Measurements from ENCODE around the gene GARIN5B.

The GARIN5B gene

DNA sequence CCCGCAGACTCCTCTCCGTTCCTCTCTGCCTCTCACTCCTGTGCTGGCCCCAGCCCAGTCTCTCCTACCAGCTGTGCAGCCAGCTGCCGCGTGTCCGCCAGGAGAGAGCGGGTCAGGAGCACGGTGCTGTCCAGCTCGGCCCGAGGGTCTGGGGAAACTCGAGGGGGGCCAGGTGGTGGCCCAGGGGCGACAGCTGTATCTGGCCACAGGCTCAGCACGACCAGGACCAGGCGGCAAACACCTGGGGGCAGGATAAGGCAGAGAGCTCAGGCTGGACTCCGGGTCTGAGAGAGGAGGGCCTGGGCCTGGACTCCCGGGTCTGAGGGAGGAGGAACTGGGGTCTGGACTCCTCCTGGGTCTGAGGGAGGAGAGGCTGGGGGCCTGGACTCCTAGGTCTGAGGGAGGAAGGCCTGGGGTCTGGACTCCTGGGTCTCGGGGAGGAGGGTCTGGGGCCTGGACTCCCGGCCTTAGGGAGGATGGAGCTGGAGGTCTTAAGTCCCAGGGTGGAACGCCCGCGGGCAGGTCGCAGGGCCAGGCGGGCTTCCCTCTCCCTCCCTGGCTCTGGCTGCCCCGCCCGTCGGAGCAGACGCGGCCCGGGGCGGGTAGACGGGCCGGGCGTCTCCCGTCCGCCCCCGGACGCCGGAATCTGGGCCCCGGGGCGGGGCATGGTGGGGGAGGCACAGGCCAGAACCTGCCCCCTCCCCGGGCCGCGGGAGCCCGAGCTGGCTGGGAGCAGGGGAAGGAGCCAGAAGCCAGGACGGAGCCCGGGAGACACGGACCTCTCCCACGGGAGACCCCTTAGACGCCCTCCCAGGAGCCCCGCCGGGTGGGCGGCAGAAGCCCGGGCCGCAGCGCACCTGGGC, 5.9 kb upstream of the GARIN5B start:
- no peak for DNase-seq

DNA sequence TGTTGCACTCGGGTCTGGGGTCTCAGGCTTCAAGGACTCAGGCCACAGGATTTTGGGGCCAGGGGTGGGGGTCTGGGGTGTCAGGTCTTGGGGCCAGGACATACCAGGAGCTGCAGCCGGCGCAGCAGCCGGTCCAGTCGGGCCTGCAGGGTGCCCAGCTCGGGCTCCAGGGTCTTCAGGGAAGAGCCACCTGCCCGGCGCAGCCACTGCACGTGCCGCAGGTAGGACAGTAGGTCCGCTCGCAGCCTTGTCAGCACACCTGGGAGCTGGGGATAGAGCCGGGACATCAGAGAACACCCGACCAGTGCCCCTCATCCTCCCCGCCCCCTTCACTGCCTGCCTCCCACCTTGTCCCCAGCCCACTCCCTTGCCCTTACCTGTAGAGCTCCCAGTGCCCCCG, 5.0 kb upstream of the GARIN5B start:
- DNase-seq = no peak

DNA sequence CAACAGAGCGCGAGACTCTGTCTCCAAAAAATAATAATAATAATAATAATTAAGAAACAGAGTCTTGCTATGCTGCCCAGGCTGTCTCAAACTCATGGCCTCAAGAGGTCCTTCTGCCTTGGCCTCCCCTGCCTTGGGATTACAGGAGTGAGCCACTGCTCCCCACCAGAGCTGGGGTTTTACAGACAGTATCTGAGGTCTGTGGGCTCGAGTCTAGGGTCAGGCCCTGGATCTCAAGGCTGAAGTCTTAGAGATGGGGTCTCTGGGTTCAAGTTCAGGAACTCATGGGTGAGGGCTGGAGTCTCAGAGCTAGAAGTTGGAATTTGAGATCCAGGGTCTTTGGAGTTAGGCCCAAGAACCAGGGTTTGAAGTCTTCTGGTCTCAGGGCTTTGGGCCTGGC, 3.7 kb upstream of the GARIN5B start:
- DNase-seq = no peak

DNA sequence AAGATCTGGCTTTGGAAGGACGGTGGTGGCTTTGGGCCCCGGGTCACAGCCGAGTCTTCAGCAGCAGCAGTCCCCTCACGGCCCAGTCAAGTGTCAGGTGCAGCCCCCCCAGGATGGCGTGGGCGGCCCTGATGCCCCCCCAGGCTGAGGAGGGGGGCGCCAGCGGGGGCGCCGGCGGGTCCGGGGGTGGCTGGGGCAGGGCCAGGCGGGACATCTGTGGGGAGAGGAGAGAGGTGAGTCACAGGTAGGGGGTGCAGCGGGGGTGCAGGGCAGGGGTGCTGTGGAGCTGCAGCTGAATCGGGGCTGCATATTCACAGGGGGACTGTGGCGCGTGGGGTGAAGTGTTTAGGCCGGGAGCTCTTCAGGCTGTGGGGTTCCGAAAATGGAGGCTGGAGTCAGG, 2.9 kb upstream of the GARIN5B start:
- DNase-seq = no peak

DNA sequence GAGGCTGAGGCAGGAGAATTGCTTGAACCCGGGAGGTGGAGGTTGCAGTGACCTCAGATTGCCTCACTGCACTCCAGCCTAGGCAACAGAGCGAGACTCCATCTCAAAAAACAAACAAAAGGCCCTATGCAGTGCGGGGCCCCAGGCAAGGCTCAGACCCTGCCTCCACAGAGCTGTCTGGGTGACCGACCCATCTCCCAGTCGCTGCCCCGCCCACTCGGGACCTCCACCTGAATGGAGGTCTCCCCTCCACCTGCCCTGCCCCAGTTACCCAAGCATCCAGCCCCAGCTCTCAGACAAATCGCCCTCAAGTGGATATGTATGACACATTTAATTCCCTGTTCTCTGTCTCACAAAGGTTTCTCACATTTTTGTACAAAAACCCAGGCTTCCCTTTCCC, 2.2 kb upstream of the GARIN5B start:
- DNase-seq = no peak

DNA sequence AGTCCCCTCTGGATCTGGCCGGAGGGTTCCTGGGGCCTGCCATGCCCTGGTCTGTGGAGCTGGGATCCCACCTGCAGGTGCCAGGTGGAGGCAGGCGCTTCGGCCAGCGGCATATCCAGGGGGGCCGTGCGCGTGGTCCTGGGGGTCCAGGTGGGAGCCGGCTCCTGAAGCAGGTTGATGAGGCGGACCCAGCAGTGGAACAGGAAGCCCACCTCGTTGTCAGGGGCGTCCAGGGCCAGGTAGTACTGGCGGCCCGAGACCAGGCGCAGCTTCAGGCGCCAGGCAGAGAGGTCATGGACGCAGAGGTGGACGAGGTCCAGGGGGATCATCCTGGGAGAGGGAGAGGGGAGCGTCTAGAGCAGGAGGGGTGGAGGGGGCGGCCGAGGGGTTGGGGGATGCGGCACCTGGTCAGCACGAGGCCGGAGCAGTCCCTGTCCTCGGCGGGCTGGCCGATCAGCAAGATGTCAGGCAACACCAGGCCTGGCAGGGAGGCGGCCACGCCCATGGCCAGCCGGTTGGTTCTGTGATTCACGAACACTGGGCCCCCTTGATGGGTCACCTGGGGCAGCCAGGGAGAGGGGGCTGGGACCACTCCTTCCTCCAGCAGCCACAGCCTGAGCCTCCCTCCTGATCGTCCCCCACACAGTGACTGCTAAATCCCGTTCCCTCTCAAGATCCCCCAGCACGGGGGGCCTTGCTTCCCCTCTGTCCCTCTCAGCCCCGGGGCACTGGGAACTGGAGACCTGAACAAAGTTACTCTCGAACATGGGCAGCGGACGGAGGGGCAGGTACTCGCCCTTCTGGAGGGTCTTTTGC, 678 bp downstream of the GARIN5B start:
- no peak for DNase-seq

DNA sequence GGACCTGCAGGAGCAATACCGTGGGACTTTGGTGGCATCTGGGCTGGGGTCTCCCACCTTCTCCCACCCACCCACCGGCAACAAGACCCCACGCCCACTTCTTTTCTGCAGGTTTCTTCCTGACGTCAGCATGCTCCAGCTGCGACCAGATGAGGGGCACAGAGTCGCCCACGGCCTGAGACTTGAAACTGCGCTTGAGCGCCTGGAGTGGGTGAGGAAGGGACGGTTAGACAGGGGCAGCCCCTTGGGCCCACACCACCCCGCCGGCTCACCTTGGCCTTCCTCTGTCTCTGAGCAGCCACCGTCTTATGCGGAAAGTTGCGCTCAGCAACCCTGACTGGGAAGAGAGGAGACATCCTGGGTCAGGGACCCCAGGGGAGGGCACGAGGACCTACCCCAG, 2.2 kb downstream of the GARIN5B start:
- no peak for DNase-seq

DNA sequence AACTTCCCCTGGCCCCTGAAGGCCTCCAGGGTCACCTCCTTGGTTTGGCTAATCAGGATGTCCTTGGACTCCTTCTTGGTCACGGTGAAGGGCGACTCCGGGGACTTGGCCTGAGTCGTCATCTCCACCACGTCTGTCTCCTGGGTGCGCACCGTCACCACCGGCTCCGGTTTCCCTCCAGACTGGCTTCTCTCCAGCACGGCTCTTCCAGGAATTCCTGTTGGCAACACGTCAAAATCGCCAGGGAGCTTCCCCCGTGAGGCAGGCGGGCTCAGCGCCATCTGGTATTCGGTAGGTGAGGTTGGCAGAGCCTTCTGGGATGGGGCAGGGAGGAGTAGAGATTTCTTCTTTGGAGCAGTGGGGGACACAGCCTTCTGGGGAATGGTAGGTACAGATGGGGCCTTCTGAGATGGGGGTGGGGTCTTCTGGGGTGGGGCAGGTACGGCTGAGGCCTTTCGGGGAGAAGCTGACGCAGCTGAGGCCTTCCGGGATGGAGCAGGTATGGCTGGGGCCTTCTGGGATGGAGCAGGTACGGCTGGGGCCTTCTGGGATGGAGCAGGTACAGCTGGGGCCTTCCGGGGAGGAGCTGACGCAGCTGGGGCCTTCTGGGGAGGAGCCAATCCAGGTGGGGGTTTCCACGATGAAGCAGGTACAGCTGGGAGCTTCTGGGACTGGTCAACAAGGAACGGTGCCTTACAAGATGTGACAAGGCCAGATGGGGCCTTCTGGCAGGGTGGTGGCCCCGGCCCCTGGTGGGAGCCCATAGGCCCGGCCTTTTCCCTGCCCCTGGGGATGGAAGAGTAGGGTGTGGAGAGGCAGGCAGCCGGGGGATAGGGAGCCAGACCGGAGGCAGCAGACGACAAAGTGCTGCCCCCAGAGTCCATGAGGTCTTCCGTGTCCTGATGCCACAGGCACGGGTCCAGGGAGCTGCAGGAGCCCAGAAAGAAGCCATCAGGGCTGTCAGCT, 3.8 kb downstream of the GARIN5B start:
- DNase-seq = peak; percentile 32

DNA sequence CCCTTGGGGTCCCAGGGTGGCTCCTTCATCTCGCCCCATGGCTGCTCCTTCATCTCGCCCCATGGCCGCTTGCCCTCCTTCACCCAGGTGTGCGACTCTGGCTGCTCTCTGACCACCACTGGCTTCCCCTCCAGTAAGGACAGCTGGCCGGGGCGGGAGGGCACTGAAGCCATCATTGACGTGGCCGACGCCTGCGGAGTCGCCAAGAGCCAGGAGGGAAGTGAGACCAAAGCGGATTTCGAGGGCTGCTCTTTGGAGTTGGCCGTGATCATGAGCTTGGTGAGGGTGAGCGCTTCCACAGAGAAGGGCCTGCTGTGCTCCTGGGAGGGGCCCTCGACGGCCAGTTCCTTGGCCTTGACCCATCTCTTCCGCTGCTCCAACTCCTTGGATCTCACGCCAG, 4.6 kb downstream of the GARIN5B start:
- DNase-seq = no peak

DNA sequence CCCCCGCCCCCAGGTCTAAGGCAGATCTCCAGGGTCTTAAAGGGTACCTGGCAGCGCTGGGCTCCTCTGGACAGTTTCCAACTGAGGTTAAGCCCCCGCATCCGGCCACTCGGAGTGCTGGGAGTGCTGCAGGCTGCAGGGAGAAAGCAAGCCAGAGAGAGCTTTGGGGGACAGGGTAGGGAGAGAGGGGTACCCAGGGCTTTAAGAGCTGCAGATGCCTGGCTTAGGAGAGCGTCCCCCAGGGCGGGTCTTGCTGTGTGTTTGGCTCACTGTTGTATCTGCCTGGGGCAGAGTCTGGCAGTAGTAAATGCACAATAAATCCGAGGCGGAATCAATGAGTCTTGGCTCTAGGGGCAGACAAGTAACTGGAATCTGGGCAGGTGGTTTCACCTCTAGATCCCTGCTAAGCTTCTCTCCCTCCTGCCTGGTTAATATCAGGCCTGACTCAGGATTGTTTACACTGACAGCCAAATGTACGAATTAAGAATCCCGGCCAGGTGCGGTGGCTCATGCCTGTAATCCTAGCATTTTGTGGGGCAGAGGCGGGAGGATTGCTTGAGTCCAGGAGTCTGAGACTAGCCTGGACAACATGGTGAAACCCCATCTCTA, 7.7 kb downstream of the GARIN5B start:
- DNase-seq = no peak

DNA sequence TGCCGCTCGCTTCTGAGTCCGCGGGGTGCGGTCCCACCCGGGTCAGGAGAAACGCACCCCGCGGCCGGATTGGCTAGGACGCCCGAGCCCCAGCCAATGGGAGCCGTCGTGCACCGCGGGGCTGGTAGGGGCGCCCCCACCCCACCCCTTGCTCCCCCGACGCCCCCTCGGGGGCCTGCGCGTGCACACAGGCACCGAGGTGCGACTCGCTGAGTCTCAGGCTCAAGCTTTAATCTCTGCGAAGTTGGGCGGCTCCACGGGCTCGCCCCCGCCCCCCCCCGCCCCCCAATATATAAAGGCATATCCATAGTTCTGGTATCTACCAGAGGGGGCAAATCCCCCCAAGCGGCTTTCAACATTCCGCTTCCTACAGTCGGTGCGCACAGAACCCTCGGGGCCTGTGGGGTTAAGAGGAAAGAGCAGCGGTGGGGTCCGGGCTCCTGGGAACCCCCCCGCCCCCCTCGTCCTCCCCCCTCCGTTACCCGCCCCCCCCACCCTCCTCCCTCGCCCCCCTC, 8.3 kb downstream of the GARIN5B start, which contains the start of gene COX6B2:
Gene COX6B2 (minus strand): TSS at position 22 of the 515 bp plus-strand sequence. CDS start 198 bp downstream, outside the sequence.
- DNase-seq = no peak

DNA sequence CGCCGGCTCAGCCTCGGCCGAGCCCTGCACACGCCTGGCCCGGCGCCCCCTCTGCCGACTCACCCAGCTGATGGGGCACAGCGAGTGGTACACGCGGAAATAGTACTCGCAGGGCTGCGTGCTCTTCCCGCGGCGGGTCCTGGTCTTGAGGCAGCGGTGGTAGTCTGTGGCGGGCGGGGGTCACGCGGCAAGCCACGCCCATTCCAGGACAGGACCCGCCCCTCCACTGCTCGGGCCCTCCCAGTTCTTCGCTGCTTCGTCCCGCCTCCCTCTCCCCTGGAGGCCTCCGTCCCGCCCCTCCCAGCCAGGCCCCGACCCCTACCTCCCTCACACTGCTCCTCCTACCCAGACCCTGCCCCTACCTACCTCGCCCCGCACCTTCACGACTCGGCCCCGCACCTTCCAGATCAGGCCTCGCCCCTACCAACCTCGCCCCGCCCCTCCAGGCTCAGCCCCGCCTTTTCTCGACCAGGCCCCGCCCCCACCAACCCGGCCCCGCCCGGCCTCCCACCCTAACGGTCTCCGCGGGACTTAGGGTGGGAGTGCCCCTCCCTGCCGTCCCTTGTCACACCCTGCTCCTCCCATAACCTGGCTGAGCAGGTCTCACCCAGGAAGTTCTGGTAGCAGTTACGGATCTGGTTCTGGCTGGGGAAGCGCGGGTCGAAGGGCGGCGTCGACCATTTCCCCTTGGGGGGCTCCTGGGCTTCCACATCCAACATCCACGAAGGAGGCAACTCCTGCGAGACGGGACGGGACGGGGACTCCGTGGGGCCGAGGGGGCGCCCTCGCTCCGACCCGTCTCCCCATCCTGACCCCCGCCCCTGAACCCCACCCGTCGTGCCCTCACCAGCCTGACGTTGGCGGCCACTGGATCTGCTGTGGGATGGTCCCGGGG, 9.0 kb downstream of the GARIN5B start:
- DNase-seq = peak; percentile 2

DNA sequence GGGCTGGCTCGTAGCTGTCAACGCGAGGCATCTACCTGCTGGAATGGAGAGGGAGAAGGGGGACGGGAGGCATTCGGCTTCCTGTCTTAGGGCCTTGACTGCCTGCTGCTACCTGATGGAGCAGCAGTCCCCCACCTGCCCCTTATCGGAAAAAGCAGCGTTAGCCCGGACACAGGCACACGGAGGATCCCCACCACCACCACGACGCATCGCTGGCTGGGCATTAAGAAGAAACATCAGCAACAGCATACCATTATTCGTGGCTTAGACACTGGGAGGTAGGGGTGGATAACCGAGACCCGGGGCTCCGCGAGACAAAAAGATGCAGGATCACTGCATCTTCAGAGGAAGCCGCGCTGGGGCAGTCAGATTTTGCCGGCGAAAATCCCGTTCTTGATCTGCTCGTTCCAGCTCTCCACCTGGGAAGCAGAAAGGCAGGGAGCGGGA, 9.7 kb downstream of the GARIN5B start:
- DNase-seq = no peak

DNA sequence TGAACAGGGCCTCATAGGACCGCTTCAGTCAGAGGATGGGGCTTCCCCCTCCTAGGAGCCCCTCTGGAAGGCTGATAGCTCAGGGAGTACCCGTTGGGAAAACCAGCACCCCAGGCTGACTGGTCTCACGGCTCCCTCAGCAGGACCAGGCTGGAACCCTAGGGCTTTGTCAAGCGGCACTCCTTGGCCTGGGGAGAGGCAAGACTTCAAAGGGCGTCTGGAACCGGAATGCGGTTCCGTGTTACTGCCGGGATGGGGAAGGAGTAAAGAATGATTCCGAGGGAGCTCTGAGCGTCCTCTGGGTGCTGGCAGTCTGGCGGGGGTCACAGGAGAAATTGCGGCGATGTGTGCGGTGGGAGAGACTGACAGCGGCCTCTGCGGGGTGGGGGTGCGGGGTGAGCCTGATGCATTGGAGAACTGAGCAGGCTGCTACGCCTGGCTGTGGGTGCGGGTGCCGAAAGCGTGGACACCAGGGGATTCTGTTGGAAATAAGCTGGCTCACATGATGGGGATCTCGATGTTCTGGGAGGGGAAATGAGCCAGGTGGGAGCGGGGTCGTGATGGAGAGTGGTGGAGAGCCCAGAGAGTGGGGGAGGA, 10.4 kb downstream of the GARIN5B start:
- no peak for DNase-seq

DNA sequence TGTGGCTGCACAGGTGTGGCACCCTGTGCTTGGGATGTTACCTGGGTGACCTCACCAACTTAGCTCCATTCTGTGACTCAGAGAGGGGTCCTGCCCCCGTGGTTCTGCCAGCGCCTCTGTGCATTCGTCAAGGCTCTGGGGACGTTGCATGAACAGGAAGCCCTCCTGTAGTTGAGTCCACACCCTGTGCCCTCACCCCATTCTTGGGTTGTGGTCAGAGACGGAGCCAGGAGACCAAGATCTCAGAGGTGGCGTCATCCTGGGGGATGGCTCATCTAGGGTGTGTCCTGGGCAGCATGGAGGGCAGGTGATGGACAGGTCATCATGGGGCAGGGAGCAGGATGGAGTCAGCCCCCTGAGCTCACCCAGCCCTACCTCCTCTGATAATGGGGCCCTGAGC, 11.0 kb downstream of the GARIN5B start:
- DNase-seq = no peak

DNA sequence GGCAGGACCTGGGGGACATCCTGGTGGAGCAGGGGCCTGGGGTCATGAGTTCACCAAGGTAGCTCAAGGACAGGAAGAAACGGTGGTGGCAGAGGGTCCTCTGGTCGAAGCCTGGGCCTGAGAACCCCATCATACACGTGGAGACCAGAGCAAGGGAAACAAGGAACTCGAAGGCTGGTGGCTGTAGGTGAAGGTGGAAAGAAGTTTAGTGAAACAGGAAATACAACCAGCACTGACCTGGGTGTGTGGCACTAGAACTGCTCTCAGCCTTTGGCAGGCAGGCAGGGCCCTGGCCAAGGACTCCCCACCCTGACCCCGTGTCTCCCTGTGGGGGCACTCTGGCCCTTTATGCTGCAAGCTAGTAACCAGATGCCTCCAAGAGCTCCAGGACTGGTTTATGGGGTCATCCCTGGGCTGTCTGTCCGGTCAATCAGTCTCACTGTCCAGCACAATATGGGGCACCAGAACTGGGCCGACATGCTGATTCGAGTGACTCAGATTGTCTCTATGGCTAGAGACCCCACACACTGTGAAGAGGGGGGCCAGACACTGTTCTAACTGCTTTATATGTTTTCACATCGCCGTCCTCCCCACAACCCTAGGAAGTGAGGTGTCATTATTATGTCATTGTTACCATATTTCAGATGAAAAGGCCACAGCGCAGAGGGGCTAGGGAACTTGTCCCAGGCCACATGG, 12.3 kb downstream of the GARIN5B start:
- no peak for DNase-seq

DNA sequence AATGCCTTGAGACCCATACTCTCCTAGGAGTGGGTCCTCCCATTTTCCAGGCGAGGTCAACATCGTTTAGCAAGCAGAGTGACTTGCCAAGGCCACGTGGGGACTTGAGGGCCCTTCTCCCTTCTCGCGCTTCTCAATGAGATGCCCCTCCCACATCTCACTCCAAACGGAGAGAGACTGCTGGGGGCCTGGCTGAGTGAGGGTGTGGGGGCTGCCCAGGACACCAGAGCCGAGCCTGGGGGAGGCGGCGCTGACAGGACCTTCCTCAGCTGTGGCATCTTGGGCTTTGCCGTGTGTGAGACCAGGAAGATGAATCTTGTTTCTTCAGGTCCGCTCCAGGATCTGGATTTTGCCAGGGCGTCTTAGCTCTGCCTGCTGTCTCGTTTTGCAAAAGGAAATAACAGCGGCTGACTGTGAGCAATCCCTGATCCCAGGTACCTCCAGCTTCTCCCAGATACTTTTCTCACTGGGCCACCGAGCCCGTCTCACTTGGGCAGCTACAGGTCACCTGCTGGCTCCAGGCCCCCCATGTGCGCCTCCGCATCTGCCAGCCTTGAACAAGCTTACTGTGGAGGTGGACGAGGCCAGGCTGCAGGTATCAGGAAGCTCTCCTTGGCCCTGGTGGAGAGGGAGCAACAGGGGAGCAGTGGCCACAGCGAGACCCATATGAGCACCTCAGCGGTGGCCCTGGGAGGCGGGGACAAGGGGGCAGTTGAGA, 14.6 kb downstream of the GARIN5B start:
- DNase-seq = no peak

DNA sequence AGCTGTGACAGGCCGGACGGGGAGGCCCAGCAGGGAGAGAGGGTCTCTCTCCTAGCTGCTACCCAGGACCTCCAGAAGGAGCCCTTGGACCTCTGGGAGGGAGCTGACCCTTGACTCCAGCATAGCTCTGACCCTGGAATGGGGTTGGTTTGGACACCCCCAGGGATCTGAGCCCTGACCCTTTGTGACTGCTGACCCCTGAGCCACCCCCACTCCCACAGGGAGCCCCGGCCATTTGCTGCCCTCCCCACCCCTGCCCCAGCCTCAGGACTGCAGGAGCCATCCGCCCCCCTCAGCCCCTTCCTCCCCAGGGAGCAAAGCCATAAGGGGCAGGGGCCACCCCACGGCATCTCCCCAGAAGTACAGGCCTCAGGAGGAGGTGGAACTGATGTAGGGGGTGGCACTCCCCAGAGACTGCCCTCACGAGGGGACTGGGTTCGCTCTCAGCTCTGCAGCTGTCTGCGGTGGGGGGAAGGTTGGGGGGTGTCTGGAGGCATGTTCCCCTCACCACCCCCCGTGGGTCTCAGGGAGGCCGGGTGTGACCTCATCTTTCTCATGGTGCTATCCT, 15.5 kb downstream of the GARIN5B start:
- no peak for DNase-seq
